ENCODE data around the gene WNT1.

Gene WNT1

DNA sequence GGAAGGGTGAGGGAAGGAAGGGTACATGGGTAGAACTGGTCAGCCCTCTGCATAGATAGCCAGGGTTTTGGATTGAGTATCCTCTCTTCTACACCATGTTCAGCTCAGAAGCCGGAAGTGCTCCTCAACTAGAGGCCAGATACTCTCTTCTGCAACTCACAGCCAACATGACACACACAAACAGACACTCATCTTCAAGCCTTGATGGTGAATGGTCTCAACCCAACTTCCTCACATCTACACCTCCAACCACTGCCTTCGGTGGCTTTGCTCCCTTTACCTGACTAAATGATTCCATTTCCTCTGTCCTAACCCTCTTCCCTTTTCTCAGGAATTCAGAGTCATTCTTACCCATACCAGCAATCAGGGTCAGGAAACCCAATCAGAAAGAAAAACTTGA is 45.2 kb upstream of the WNT1 start:
- H3K27me3 ChIP-seq (ENCODE audit: insufficient read depth, low read length, poor library complexity, severe bottlenecking) = no peaks in the 10 kb centered on the region
- H3F3A ChIP-seq (ENCODE audit: low read depth) = no peaks in the 10 kb centered on the region
- H3K4me2 ChIP-seq (ENCODE audit: low read depth, low read length, poor library complexity, severe bottlenecking) = no peak overlapping the region
- no peak overlapping the region for H2AFZ ChIP-seq (ENCODE audit: low read length)
- no peak overlapping the region for H3K9ac ChIP-seq (ENCODE audit: low read depth, low read length, poor library complexity, severe bottlenecking)
- no peaks in the 10 kb centered on the region for H3K79me2 ChIP-seq (ENCODE audit: insufficient read depth, low read length)
- TF ChIP-seq, protein P1, sequence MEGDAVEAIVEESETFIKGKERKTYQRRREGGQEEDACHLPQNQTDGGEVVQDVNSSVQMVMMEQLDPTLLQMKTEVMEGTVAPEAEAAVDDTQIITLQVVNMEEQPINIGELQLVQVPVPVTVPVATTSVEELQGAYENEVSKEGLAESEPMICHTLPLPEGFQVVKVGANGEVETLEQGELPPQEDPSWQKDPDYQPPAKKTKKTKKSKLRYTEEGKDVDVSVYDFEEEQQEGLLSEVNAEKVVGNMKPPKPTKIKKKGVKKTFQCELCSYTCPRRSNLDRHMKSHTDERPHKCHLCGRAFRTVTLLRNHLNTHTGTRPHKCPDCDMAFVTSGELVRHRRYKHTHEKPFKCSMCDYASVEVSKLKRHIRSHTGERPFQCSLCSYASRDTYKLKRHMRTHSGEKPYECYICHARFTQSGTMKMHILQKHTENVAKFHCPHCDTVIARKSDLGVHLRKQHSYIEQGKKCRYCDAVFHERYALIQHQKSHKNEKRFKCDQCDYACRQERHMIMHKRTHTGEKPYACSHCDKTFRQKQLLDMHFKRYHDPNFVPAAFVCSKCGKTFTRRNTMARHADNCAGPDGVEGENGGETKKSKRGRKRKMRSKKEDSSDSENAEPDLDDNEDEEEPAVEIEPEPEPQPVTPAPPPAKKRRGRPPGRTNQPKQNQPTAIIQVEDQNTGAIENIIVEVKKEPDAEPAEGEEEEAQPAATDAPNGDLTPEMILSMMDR (conservative IDR thresholded peaks at IDR 0.05; ENCODE audit: low read length) = no peak
- no peak for TF ChIP-seq EZH2phosphoT487 (IDR thresholded peaks at IDR 0.05; ENCODE audit: borderline replicate concordance)
- no peaks in the 10 kb centered on the region for H3K4me1 ChIP-seq (ENCODE audit: insufficient read depth, low read length, poor library complexity, severe bottlenecking)
- H3K9me3 ChIP-seq (ENCODE audit: insufficient read depth, low read depth, low read length) = no peaks in the 10 kb centered on the region
- no peak overlapping the region for H3K4me3 ChIP-seq (ENCODE audit: low read length, poor library complexity, severe bottlenecking)
- H3K36me3 ChIP-seq (ENCODE audit: insufficient read depth, low read length) = peaks cover 60% of the 10 kb centered on the region; the same call in 1 of the 2 replicates
- no peaks in the 10 kb centered on the region for H3K9me2 ChIP-seq (replicated peaks; ENCODE audit: low read depth, low read length)
- H4K20me1 ChIP-seq (ENCODE audit: insufficient read depth, low read length, poor library complexity, severe bottlenecking) = peaks cover 16% of the 10 kb centered on the region

DNA sequence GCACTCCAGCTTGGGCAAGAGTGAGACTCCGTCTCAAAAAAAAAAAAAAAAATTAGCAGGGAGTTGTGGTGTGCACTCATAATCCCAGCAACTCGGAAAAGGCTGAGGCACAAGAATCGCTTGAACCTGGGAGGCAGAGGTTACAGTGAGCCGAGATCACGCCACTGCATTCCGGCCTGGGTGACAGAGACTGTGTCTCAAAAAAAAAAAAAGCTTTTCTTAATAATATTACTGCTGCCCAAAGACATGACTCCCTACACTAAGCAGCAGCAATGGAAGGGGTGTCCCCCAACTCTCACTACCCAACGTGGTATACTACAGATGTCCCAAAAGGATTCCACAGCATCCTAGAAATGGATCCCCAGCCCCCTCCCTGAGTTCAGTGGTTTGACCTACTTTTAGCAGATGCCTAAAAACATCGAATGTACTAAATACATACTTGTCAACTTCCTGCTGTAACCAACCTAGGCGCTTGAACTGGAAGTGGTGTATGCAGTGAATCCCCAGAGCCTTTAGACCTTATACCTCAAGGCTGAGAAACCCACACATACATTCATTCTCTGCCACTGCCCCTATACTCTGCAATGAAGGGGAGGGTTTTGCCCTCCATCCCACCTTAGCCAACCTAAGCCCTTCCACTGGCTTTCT is 44.3 kb upstream of the WNT1 start:
- Histone ChIP-seq H3K4me3 (ENCODE audit: low read length, poor library complexity, severe bottlenecking) (no peak overlapping the region), H3K4me1 (ENCODE audit: insufficient read depth, low read length, poor library complexity, severe bottlenecking) (no peaks in the 10 kb centered on the region), H3K9ac (ENCODE audit: low read depth, low read length, poor library complexity, severe bottlenecking) (no peak overlapping the region), H2AFZ (ENCODE audit: low read length) (no peak overlapping the region), H3K9me2 (replicated peaks; ENCODE audit: low read depth, low read length) (no peaks in the 10 kb centered on the region), H3K9me3 (ENCODE audit: insufficient read depth, low read depth, low read length) (no peaks in the 10 kb centered on the region), H3K36me3 (ENCODE audit: insufficient read depth, low read length) (peaks cover 69% of the 10 kb centered on the region; the same call in 1 of the 2 replicates), H3K79me2 (ENCODE audit: insufficient read depth, low read length) (no peaks in the 10 kb centered on the region), H4K20me1 (ENCODE audit: insufficient read depth, low read length, poor library complexity, severe bottlenecking) (peaks cover 17% of the 10 kb centered on the region), H3K27me3 (ENCODE audit: insufficient read depth, low read length, poor library complexity, severe bottlenecking) (no peaks in the 10 kb centered on the region), H3F3A (ENCODE audit: low read depth) (no peaks in the 10 kb centered on the region), H3K4me2 (ENCODE audit: low read depth, low read length, poor library complexity, severe bottlenecking) (no peak overlapping the region)
- no peak for TF ChIP-seq EZH2phosphoT487 (IDR thresholded peaks at IDR 0.05; ENCODE audit: borderline replicate concordance)
- TF ChIP-seq, protein P1 (conservative IDR thresholded peaks at IDR 0.05; ENCODE audit: low read length) = no peak

DNA sequence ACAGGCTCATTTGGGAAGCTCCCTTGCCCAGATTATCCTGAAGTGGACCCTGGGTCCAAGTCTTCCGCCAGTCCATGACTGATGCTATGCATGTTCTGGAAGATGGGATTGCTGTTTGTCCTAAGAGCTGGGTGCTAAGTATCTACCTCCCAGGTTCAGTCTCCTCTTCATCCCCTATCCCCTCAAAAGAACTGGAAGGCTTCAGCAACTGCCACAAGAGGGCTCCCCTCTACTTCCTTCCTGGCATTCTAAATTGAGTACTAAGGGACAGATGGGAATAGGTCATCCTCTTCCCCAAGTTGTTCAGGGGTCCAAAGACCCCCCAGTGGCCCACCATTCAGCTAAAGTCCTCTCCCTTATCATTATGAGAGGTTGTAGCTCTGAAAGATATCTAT is 43.8 kb upstream of the WNT1 start:
- Histone ChIP-seq H4K20me1 (ENCODE audit: insufficient read depth, low read length, poor library complexity, severe bottlenecking) (peaks cover 17% of the 10 kb centered on the region), H2AFZ (ENCODE audit: low read length) (no peak overlapping the region), H3K9me3 (ENCODE audit: insufficient read depth, low read depth, low read length) (no peaks in the 10 kb centered on the region), H3K4me1 (ENCODE audit: insufficient read depth, low read length, poor library complexity, severe bottlenecking) (no peaks in the 10 kb centered on the region), H3K27me3 (ENCODE audit: insufficient read depth, low read length, poor library complexity, severe bottlenecking) (no peaks in the 10 kb centered on the region), H3K4me3 (ENCODE audit: low read length, poor library complexity, severe bottlenecking) (no peak overlapping the region), H3K4me2 (ENCODE audit: low read depth, low read length, poor library complexity, severe bottlenecking) (no peak overlapping the region), H3F3A (ENCODE audit: low read depth) (no peaks in the 10 kb centered on the region), H3K9ac (ENCODE audit: low read depth, low read length, poor library complexity, severe bottlenecking) (no peak overlapping the region), H3K79me2 (ENCODE audit: insufficient read depth, low read length) (no peaks in the 10 kb centered on the region), H3K36me3 (ENCODE audit: insufficient read depth, low read length) (peaks cover 75% of the 10 kb centered on the region; the same call in 1 of the 2 replicates), H3K9me2 (replicated peaks; ENCODE audit: low read depth, low read length) (no peaks in the 10 kb centered on the region)
- TF ChIP-seq EZH2phosphoT487 (IDR thresholded peaks at IDR 0.05; ENCODE audit: borderline replicate concordance) = no peak
- TF ChIP-seq, protein P1 (conservative IDR thresholded peaks at IDR 0.05; ENCODE audit: low read length) = peak; percentile 68

Measured in Loucy (cell line).